NCI-H1436 (cell line): ENCODE data around the gene TFPI.

Experiments
- DNase-seq: peaks from one replicate; lab custom pipeline; 2025; lab: John Stamatoyannopoulos, UW

Gene TFPI

GRCh38 chr2:187504312-187504921 is 49.8 kb downstream of the TFPI start:
- no peak for DNase-seq

GRCh38 chr2:187503700-187504099 is 50.5 kb downstream of the TFPI start:
- no peak for DNase-seq

GRCh38 chr2:187502467-187502866 is 51.8 kb downstream of the TFPI start:
- DNase-seq = no peak

- DNase-seq = no peak
Observed at GRCh38 chr2:187500585-187501359, 53.5 kb downstream of the TFPI start.

GRCh38 chr2:187499941-187500532 is 54.2 kb downstream of the TFPI start:
- DNase-seq = peak; percentile 35

GRCh38 chr2:187497858-187498463 is 56.3 kb downstream of the TFPI start:
- DNase-seq = no peak

- no peak for DNase-seq
Observed at GRCh38 chr2:187497140-187497539, 57.1 kb downstream of the TFPI start.

- no peak for DNase-seq
Observed at GRCh38 chr2:187495324-187495723, 58.9 kb downstream of the TFPI start.

- DNase-seq = no peak
Observed at GRCh38 chr2:187493877-187494568, 60.2 kb downstream of the TFPI start.

GRCh38 chr2:187493180-187493579 is 61.1 kb downstream of the TFPI start:
- no peak for DNase-seq

- no peak for DNase-seq
Observed at GRCh38 chr2:187486241-187486640, 68.0 kb downstream of the TFPI start.

- no peak for DNase-seq
Observed at GRCh38 chr2:187485523-187485922, 68.7 kb downstream of the TFPI start.

- no peak for DNase-seq
Observed at GRCh38 chr2:187483537-187483936, 70.7 kb downstream of the TFPI start.

GRCh38 chr2:187482796-187483195 is 71.4 kb downstream of the TFPI start:
- DNase-seq = no peak

- no peak for DNase-seq
Observed at GRCh38 chr2:187481543-187481942, 72.7 kb downstream of the TFPI start.

- DNase-seq = no peak
Observed at GRCh38 chr2:187478719-187479118, 75.5 kb downstream of the TFPI start.

- DNase-seq = no peak
Observed at GRCh38 chr2:187477051-187477450, 77.2 kb downstream of the TFPI start.

GRCh38 chr2:187475499-187476248 is 78.6 kb downstream of the TFPI start:
- no peak for DNase-seq

GRCh38 chr2:187470698-187471097 is 83.5 kb downstream of the TFPI start:
- DNase-seq = no peak

GRCh38 chr2:187469538-187469937 is 84.7 kb downstream of the TFPI start:
- no peak for DNase-seq

- DNase-seq = no peak
Observed at GRCh38 chr2:187468262-187468661, 86.0 kb downstream of the TFPI start.
